K562 (cell line): ENCODE results near the gene ZNF296. TPM values are rescaled to one million over a fixed set of nuclear protein-coding genes. Genes with fewer than 3 reads are reported as not detected.
A peak's percentile ranks its signal among the peaks of the same experiment; 100 is the strongest.
"Not testable (repeated sequence)": the region's sequence is repeated elsewhere in the genome, so short reads cannot be mapped to it uniquely, and the experiment has no call there.

Source experiments
- ATAC-seq: fragments of 200-7000 bp; cut with Tn5 transposase; 3 replicates; pipeline ENCODE4 v1.9.1; 2020; ENCODE audit warnings: moderate library complexity
- BruUV-seq: library from RNA; stranded (reverse); fragments of 400-500 nt; replicated peaks from 2 replicates; lab custom pipeline; 2021; lab: Mats Ljungman, UMichigan
- CTCF ChIA-PET: fragments of 300-600 bp; formaldehyde crosslinking; extraction: SDS; loops from one replicate; lab custom pipeline; 2021; ENCODE audit warnings: low intra/inter-chr PET ratio; lab: Yijun Ruan, JAX
- POLR2A ChIA-PET: fragments of 300-600, 350-650 bp; sonication (Branson Sonifier 250); formaldehyde crosslinking; extraction: SDS; loops from one replicate; lab custom pipeline; 2021; ENCODE audit warnings: antibody characterized with exemption, inconsistent platforms; lab: Yijun Ruan, JAX
- DNase-seq, 4 experiments: peaks; one replicate each; pipeline versions ENCODE4 v3.0.0 to v3.0.0-alpha.2; 2011 to 2018; ENCODE audit warnings: low spot score in 3 of 4, mixed read lengths in 3 of 4; ENCODE audit errors: extremely low read depth in 1 of 4
- FAIRE-seq: peaks from 2 replicates; lab custom pipeline; 2011; peaks lifted over from hg19 to GRCh38; lab: Jason Lieb, UNC
- H2AFZ ChIP-seq: 2 replicates; pipeline ENCODE4 v1.6.0; 2011; ENCODE audit warnings: low read depth, low read length, control low read depth, inconsistent platforms
- H3K27ac ChIP-seq: fragments of 200-600 bp; 3 replicates; pipeline ENCODE4 v1.8.0; 2011; ENCODE audit warnings: low read depth, mild to moderate bottlenecking, control low read depth, inconsistent platforms, low read length, moderate library complexity, mixed read lengths; ENCODE audit errors: extremely low read depth
- H3K27me3 ChIP-seq, 2 experiments: fragments of 300-600 bp in 1 of 2; 2 replicates in 1 of 2; 3 replicates in 1 of 2; pipeline versions ENCODE4 v1.6.0 to v1.8.0; 2011; ENCODE audit warnings: inconsistent platforms in 2 of 2, low read length in 2 of 2, mild to moderate bottlenecking in 1 of 2, mixed read lengths in 1 of 2, moderate library complexity in 1 of 2; ENCODE audit not compliant: control insufficient read depth in 2 of 2, insufficient read depth in 2 of 2
- H3K36me3 ChIP-seq: fragments of 300-600 bp; 3 replicates; pipeline ENCODE4 v1.8.0; 2011; ENCODE audit warnings: mild to moderate bottlenecking, low read length, inconsistent platforms; ENCODE audit not compliant: control insufficient read depth, insufficient read depth
- H3K4me1 ChIP-seq, 2 experiments: fragments of 200-600 bp in 1 of 2; replicated peaks in 1 of 2; 2 replicates in 1 of 2; 3 replicates in 1 of 2; pipeline versions ENCODE4 v1.5.1 to v1.8.0; 2011; ENCODE audit warnings: inconsistent platforms in 2 of 2, low read length in 2 of 2, mild to moderate bottlenecking in 1 of 2, mixed read lengths in 1 of 2, moderate library complexity in 1 of 2; ENCODE audit not compliant: control insufficient read depth in 2 of 2, insufficient read depth in 2 of 2
- H3K4me2 ChIP-seq: 2 replicates; pipeline ENCODE4 v1.6.1; 2011; ENCODE audit warnings: low read length, control low read depth, inconsistent platforms, mixed read lengths; ENCODE audit not compliant: insufficient read depth
- H3K4me3 ChIP-seq: fragments of 200-600 bp; sonication (generic), shearing (Covaris generic); 2 replicates; pipeline ENCODE4 v1.5.1; 2016; ENCODE audit warnings: control low read depth, inconsistent platforms
- H3K79me2 ChIP-seq: fragments of 200-600 bp; 3 replicates; pipeline ENCODE4 v1.8.0; 2011; ENCODE audit warnings: low read length, inconsistent platforms; ENCODE audit not compliant: control insufficient read depth, insufficient read depth
- H3K9ac ChIP-seq, 2 experiments: 2 replicates each; pipeline versions ENCODE4 v1.6.0 to v1.6.1; 2011; ENCODE audit warnings: low read depth in 2 of 2, low read length in 2 of 2, control low read depth in 1 of 2, inconsistent platforms in 1 of 2, mild to moderate bottlenecking in 1 of 2, mixed read lengths in 1 of 2; ENCODE audit not compliant: insufficient read depth in 1 of 2
- H3K9me1 ChIP-seq: one replicate; pipeline ENCODE4 v1.6.0; 2011; ENCODE audit warnings: inconsistent platforms, mild to moderate bottlenecking, low read length, moderate library complexity; ENCODE audit not compliant: control insufficient read depth, insufficient read depth
- H3K9me3 ChIP-seq: replicated peaks from 2 replicates; pipeline ENCODE4 v1.5.1; 2011; ENCODE audit warnings: low read depth, low read length, inconsistent platforms; ENCODE audit not compliant: control insufficient read depth, insufficient read depth
- H4K20me1 ChIP-seq: replicated peaks from 2 replicates; pipeline ENCODE4 v1.6.1; 2011; ENCODE audit warnings: low read length, inconsistent platforms, mixed read lengths; ENCODE audit not compliant: control insufficient read depth, insufficient read depth
- ARHGAP35 ChIP-seq: fragments of 450-650 bp; IDR thresholded peaks from 2 replicates; pipeline ENCODE4 v1.6.1; 2018; ENCODE audit not compliant: partially characterized antibody
- DMBX1 ChIP-seq: fragments of 250-450 bp; sonication (Bioruptor Pico); IDR thresholded peaks from 2 replicates; pipeline ENCODE4 v1.8.0; 2022; ENCODE audit warnings: inconsistent platforms, mild to moderate bottlenecking, moderate library complexity, borderline replicate concordance
- IRF2 ChIP-seq: sonication (generic); formaldehyde crosslinking; IDR thresholded peaks from 2 replicates; pipeline ENCODE4 v1.8.1; 2022; ENCODE audit warnings: mild to moderate bottlenecking, missing genetic modification reagents
- MECOM ChIP-seq: fragments of 250-450 bp; sonication (Bioruptor Pico); IDR thresholded peaks from 2 replicates; pipeline ENCODE4 v1.8.0; 2022; ENCODE audit warnings: inconsistent platforms
- MXI1 ChIP-seq: IDR thresholded peaks from 2 replicates; pipeline ENCODE4 v1.6.1; 2011; ENCODE audit warnings: low read depth, mild to moderate bottlenecking, improper control_type of control experiment, low read length
- RBFOX2 ChIP-seq: fragments of 200-400 bp; formaldehyde crosslinking; IDR thresholded peaks from 2 replicates; pipeline ENCODE4 v1.6.1; 2017; ENCODE audit warnings: low read depth, mild to moderate bottlenecking, low read length, moderate library complexity
- SMC3 ChIP-seq: conservative IDR thresholded peaks from 2 replicates; pipeline ENCODE4 v1.6.1; 2011; ENCODE audit warnings: low read depth, low read length, improper control_type of control experiment; ENCODE audit not compliant: insufficient read depth
- ZBED1 ChIP-seq: IDR thresholded peaks from 2 replicates; pipeline ENCODE4 v1.6.1; 2014
- ZNF175 ChIP-seq: fragments of 200-800 bp; sonication (Bioruptor generic); IDR thresholded peaks from 2 replicates; pipeline ENCODE4 v1.6.1; 2016; ENCODE audit warnings: low read depth, mild to moderate bottlenecking, missing genetic modification characterization, missing compliant biosample characterization
- WGBS: fragments of 100-300 bp; shearing (Covaris generic); methylation state at CpG from one replicate; pipeline ENCODE4 v1.1.6; 2016; ENCODE audit warnings: low coverage, mixed read lengths; ENCODE audit not compliant: insufficient coverage; ENCODE audit errors: missing lambda C conversion rate; 5-methylcytosine and 5-hydroxymethylcytosine counted together
- in situ Hi-C: fragments of 300-500 bp; cut with MboI; formaldehyde crosslinking; loops from 4 replicates; pipeline ENCODE4 v1.15.0; 2018; ENCODE audit warnings: inconsistent platforms, mixed read lengths
- intact Hi-C: fragments of 100-400 bp; cut with micrococcal nuclease; formaldehyde crosslinking; loops from 2 replicates; pipeline ENCODE4 v1.14.2; 2022
- polyA plus RNA-seq, 8 experiments: library from polyadenylated mRNA; depleted of rRNA in 4 of 8; stranded (reverse) in 5 of 8; unstranded in 3 of 8; fragments of >200 nt; fragmentation: Nextera tagmentation in 2 of 8; fragmentation: Illumina TruSeq in 1 of 8; extraction: Ambion mirVana in 2 of 8; extraction: Trizol in 1 of 8; gene quantifications; 2 replicates each; pipeline versions ENCODE4 v1.2.1 to v1.2.3, GENCODE V29; 2011 to 2014; ENCODE audit warnings: inconsistent platforms in 1 of 8, missing spikeins in 1 of 8
- total RNA-seq, 7 experiments: library from RNA; depleted of rRNA in 6 of 7; stranded (reverse); fragments of >200 nt in 6 of 7; fragmentation: Illumina TruSeq in 2 of 7; extraction: Trizol in 2 of 7; gene quantifications; 2 replicates each; pipeline versions ENCODE4 v1.2.1 to v1.2.3, GENCODE V29; 2011 to 2021; ENCODE audit warnings: low replicate concordance in 1 of 7
- TF ChIP-seq, protein P1 (sequence below): sonication (generic); formaldehyde crosslinking; IDR thresholded peaks from 2 replicates; pipeline ENCODE4 v1.8.1; 2022; ENCODE audit warnings: missing genetic modification reagents

Gene ZNF296
- total and polyA plus RNA-seq, 9 of the 15 experiments (the other 6 are each of a cell fraction or from before 2014, with no cell fraction given): 0.03 to 8.8 (median 0.47) TPM; not detected in 1

- ChIA-PET CTCF (no interaction called here), POLR2A (no interaction called here)
- no TSS peak for BruUV-seq
- intact Hi-C loops (no loop called here), in situ Hi-C loops (no loop called here)
- Histone ChIP-seq H3K9me1 (peaks cover 7% of the 10 kb centered on the region), H3K4me1 (peaks cover 9 to 33% of the 10 kb centered on the region in 2 experiments), H3K27ac (no peak overlapping the region), H4K20me1 (peaks cover 53% of the 10 kb centered on the region), H3K4me2 (no peak overlapping the region), H3K9me3 (no peaks in the 10 kb centered on the region), H3K9ac (0 out of 4 replicates have a peak overlapping the region, but pooled peaks of 1 of the 2 experiments have one; percentile 28), H3K79me2 (peaks cover 49% of the 10 kb centered on the region), H3K27me3 (no peaks in the 10 kb centered on the region), H2AFZ (no peak overlapping the region), H3K36me3 (peaks cover 11% of the 10 kb centered on the region; the same call in 2 of the 3 replicates), H3K4me3 (no peak overlapping the region)
- ATAC-seq (no peak), FAIRE-seq (no peak), DNase-seq (no peak)
- TF ChIP-seq IRF2 (CRISPR knock-in tag): no peak
- 83% methylated on average over 9 of the region's 11 CpGs for WGBS
Measured at GRCh38 chr19:45121827-45122345, 45.6 kb upstream of the ZNF296 start.

GRCh38 chr19:45119582-45119981 lies 43.3 kb upstream of the ZNF296 start:
- BruUV-seq: no TSS peak
- H3K27ac ChIP-seq: no peak overlapping the region

DNA sequence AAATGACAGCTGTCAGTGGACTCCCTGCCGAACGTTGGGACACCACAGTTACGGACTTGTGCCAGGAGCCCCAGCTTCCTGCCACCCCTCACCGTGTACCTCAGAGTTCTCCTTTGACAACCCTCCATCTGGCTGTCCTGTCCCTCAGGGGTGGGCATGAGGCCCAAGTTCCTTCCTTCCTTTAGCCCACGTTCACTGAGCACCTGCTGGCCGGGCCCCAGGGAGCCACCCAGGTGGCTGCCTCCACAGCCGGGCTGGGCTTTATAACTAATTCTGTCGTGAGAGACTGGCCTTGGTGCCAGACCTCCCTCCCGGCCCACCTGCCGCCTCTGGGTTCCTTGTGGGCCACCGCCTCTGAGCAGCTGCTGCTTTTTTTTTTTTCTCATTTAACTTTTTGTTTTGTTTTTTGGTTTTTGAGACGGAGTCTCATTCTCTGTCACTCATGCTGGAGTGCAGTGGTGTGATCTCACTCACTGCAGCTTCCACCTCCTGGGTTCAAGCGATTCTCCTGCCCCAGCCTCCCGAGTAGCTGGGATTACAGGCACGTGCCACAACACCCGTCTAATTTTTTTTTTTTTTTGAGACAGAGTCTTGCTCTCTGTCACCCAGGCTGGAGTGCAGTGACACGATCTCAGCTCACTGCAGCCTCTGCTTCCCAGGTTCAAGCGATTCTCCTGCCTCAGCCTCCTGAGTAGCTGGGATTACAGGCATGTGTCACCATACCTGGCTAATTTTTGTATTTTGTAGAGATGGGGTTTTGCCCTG lies 42.5 kb upstream of the ZNF296 start:
- H3K4me2 ChIP-seq, BruUV-seq, CTCF ChIA-PET, H3K27me3 ChIP-seq, FAIRE-seq, H3K9me1 ChIP-seq, H3K27ac ChIP-seq, H3K9me3 ChIP-seq, DNase-seq, H3K9ac ChIP-seq, ATAC-seq, H3K4me3 ChIP-seq, H2AFZ ChIP-seq, in situ Hi-C loops, intact Hi-C loops: not testable (repeated sequence)
- Histone ChIP-seq H3K79me2 (peaks cover 57% of the 10 kb centered on the region), H3K4me1 (peaks cover 4 to 34% of the 10 kb centered on the region in 2 experiments; a peak in 4 of 5 replicates), H3K36me3 (peaks cover 14% of the 10 kb centered on the region; the same call in 2 of the 3 replicates), H4K20me1 (peaks cover 42% of the 10 kb centered on the region)
- POLR2A ChIA-PET: interaction anchor here (0.6 to 1.9 kb wide), 5 partner anchors 21 to 173 kb away, joined by 3 to 14 read pairs (median 3); partner anchors contain the start of gene PPP1R37
- WGBS: 76% methylated on average over 15 of the region's 18 CpGs

More at GRCh38 chr19:45119582-45119981, 43.3 kb upstream of the ZNF296 start:
- Histone ChIP-seq H3K4me3 (no peak overlapping the region), H3K79me2 (peaks cover 53% of the 10 kb centered on the region), H3K4me1 (peaks cover 4 to 32% of the 10 kb centered on the region in 2 experiments; a peak in 4 of 5 replicates), H3K9me1 (peaks cover 7% of the 10 kb centered on the region), H3K4me2 (no peak overlapping the region), H3K36me3 (peaks cover 14% of the 10 kb centered on the region; the same call in 2 of the 3 replicates), H4K20me1 (peaks cover 45% of the 10 kb centered on the region), H3K9ac (no peak overlapping the region)
- 80% methylated on average over 6 of the region's 6 CpGs for WGBS
- no peak for ATAC-seq
- TF ChIP-seq DMBX1 (CRISPR knock-in tag): no peak
- TF ChIP-seq ARHGAP35: no peak
- TF ChIP-seq, protein P1, sequence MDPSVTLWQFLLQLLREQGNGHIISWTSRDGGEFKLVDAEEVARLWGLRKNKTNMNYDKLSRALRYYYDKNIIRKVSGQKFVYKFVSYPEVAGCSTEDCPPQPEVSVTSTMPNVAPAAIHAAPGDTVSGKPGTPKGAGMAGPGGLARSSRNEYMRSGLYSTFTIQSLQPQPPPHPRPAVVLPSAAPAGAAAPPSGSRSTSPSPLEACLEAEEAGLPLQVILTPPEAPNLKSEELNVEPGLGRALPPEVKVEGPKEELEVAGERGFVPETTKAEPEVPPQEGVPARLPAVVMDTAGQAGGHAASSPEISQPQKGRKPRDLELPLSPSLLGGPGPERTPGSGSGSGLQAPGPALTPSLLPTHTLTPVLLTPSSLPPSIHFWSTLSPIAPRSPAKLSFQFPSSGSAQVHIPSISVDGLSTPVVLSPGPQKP: no peak
- no peak for TF ChIP-seq MECOM (CRISPR knock-in tag)
- TF ChIP-seq MXI1: no peak
- TF ChIP-seq SMC3: no peak
- no peak for TF ChIP-seq ZBED1
- TF ChIP-seq ZNF175 (CRISPR knock-in tag): no peak
- TF ChIP-seq RBFOX2: no peak
- TF ChIP-seq, all 486 proteins: peak for 0
- DNase-seq (no peak), FAIRE-seq (no peak)
- Histone ChIP-seq H2AFZ (no peak overlapping the region), H3K27me3 (no peaks in the 10 kb centered on the region), H3K9me3 (no peaks in the 10 kb centered on the region)
- ChIA-PET CTCF (no interaction called here), POLR2A (no interaction called here)
- intact Hi-C loops (no loop called here), in situ Hi-C loops (no loop called here)
